Endodermal cell (in vitro differentiated cells): ENCODE data around the gene COX7A2L. TPM values are rescaled to one million over a fixed set of nuclear protein-coding genes. Genes with fewer than 3 reads are reported as not detected.
A peak's percentile ranks its signal among the peaks of the same experiment; 100 is the strongest.

Experiments
- DNase-seq: peaks from one replicate; pipeline ENCODE4 v3.0.0-alpha.2; 2017
- H3K27ac ChIP-seq: 2 replicates; pipeline ENCODE4 v1.5.1; 2013; ENCODE audit warnings: mild to moderate bottlenecking, low read depth, low read length, moderate library complexity
- H3K27me3 ChIP-seq: 2 replicates; pipeline ENCODE4 v1.6.1; 2013; ENCODE audit warnings: mild to moderate bottlenecking, low read length, moderate library complexity; ENCODE audit not compliant: insufficient read depth, control insufficient read depth, poor library complexity, severe bottlenecking
- H3K36me3 ChIP-seq: 2 replicates; pipeline ENCODE4 v1.7.0; 2013; ENCODE audit warnings: mild to moderate bottlenecking, low read length, moderate library complexity; ENCODE audit not compliant: control insufficient read depth, insufficient read depth
- H3K4me1 ChIP-seq: one replicate; pipeline ENCODE4 v1.7.0; 2013; ENCODE audit warnings: low read length; ENCODE audit not compliant: control insufficient read depth, insufficient read depth
- H3K4me3 ChIP-seq: 2 replicates; pipeline ENCODE4 v1.5.1; 2013; ENCODE audit warnings: mild to moderate bottlenecking, low read length, moderate library complexity
- H3K9ac ChIP-seq: 2 replicates; pipeline ENCODE4 v1.6.1; 2013; ENCODE audit warnings: mild to moderate bottlenecking, low read length, moderate library complexity; ENCODE audit not compliant: poor library complexity, severe bottlenecking; ENCODE audit errors: extremely low read depth
- H3K9me3 ChIP-seq: 2 replicates; pipeline ENCODE4 v1.6.1; 2013; ENCODE audit warnings: mild to moderate bottlenecking, low read length, moderate library complexity; ENCODE audit not compliant: control insufficient read depth
- H3K27ac Mint-ChIP-seq: 2 replicates; pipeline ENCODE4 v1.8.0; 2020; ENCODE audit warnings: mixed read lengths
- H3K27me3 Mint-ChIP-seq: 2 replicates; pipeline ENCODE4 v1.8.0; 2021; ENCODE audit warnings: mild to moderate bottlenecking, mixed read lengths; ENCODE audit not compliant: insufficient read depth
- H3K36me3 Mint-ChIP-seq: 2 replicates; pipeline ENCODE4 v1.8.0; 2020; ENCODE audit warnings: low read depth, mixed read lengths
- H3K4me1 Mint-ChIP-seq: 2 replicates; pipeline ENCODE4 v1.8.0; 2020; ENCODE audit warnings: mixed read lengths
- H3K4me3 Mint-ChIP-seq: 2 replicates; pipeline ENCODE4 v1.8.0; 2020; ENCODE audit warnings: mild to moderate bottlenecking, moderate library complexity, mixed read lengths
- H3K9me3 Mint-ChIP-seq: 2 replicates; pipeline ENCODE4 v1.8.0; 2020; ENCODE audit warnings: mild to moderate bottlenecking, mixed read lengths
- WGBS, 2 experiments: methylation state at CpG; one replicate each; pipeline versions ENCODE4 v1.1.5 to v1.1.7; 2013; ENCODE audit warnings: missing lambda C conversion rate in 2 of 2, mixed read lengths in 1 of 2; ENCODE audit not compliant: insufficient coverage in 1 of 2, insufficient read length in 1 of 2; 5-methylcytosine and 5-hydroxymethylcytosine counted together
- total RNA-seq, 2 donors: library from RNA; stranded (reverse); fragmentation: NEBNext Ultra II Directional in 1 of 2; extraction: Animal tissue kit (Norgen Biotek cat#: 25700) in 1 of 2; gene quantifications; 2 replicates in 1 of 2; 3 replicates in 1 of 2; pipeline ENCODE4 v1.2.1, GENCODE V29; 2021
- TF ChIP-seq, protein P1 (sequence below): fragments of 200-600 bp; sonication (generic); conservative IDR thresholded peaks from 2 replicates; pipeline ENCODE4 v1.5.0; 2021; ENCODE audit warnings: antibody characterized with exemption, mild to moderate bottlenecking

Gene COX7A2L
- total RNA-seq, 2 donors from 2014 or later, result 113 to 117 TPM

DNA sequence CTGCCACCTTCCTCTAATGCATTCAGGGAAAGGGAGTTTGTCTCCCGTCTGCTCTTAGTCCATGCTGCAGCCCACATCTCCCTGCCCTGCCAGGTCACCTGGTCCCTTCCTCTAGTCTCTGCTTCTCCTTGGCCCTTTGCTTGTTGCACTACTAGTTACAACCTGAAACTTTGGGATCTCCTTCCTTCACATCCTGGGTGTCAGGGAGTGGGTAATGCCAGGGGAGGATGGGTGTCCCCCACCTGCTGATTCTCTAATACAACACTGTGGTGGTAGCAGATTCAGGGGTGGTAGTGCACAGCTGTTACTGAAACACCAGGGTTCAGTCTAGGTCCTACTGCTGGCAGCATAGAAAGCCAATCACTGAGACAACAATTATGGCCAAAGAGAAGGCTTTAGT, 31.2 kb upstream of the COX7A2L start:
- 100% methylated on average over 1 of the region's 1 CpG for WGBS, 2 experiments
- H3K4me1 ChIP-seq, result no peaks in the 10 kb centered on the region
- H3K27ac Mint-ChIP-seq, result no peak overlapping the region

DNA sequence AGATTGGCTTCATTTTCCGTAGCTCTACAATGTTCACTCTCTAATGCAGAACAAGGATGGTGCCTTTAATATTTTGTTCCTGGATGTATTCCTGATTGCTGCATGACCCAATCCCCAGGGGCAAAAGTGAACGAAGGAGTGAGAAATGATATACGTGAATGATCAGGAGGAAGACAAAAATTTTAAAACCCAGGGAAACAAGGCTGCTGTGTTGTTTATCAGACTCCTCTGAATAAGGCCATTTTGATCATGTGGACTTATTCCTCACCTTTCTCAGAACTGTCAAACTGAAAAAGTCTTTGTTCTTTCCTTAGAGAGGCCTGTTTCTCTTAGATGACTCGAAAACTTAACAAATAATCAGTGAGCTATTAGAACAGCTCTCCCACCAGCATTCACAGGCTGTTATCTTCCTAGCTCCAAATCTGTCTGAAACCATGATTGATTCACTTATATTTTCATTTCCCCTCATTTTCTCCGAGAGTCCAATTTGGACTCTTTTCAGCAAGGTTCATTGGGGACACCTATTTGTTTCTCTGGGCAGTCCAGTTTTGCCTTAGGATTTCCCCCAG, 29.5 kb upstream of the COX7A2L start:
- Mint-ChIP-seq H3K9me3 (peaks cover 8% of the 10 kb centered on the region), H3K36me3 (no peaks in the 10 kb centered on the region), H3K4me3 (no peak overlapping the region), H3K27ac (no peak overlapping the region), H3K4me1 (peaks cover 10% of the 10 kb centered on the region), H3K27me3 (no peaks in the 10 kb centered on the region)
- Histone ChIP-seq H3K4me1 (no peaks in the 10 kb centered on the region), H3K27me3 (no peaks in the 10 kb centered on the region), H3K9ac (no peak overlapping the region), H3K4me3 (no peak overlapping the region), H3K9me3 (no peaks in the 10 kb centered on the region), H3K36me3 (no peaks in the 10 kb centered on the region), H3K27ac (no peak overlapping the region)
- TF ChIP-seq, protein P1, sequence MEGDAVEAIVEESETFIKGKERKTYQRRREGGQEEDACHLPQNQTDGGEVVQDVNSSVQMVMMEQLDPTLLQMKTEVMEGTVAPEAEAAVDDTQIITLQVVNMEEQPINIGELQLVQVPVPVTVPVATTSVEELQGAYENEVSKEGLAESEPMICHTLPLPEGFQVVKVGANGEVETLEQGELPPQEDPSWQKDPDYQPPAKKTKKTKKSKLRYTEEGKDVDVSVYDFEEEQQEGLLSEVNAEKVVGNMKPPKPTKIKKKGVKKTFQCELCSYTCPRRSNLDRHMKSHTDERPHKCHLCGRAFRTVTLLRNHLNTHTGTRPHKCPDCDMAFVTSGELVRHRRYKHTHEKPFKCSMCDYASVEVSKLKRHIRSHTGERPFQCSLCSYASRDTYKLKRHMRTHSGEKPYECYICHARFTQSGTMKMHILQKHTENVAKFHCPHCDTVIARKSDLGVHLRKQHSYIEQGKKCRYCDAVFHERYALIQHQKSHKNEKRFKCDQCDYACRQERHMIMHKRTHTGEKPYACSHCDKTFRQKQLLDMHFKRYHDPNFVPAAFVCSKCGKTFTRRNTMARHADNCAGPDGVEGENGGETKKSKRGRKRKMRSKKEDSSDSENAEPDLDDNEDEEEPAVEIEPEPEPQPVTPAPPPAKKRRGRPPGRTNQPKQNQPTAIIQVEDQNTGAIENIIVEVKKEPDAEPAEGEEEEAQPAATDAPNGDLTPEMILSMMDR, result no peak
- 85 to 94% methylated on average over 4 to 5 of the region's 5 CpGs for WGBS, 2 experiments
- no peak for DNase-seq

More for the DNA sequence above, 31.2 kb upstream of the COX7A2L start:
- Mint-ChIP-seq H3K4me3 (no peak overlapping the region), H3K4me1 (peaks cover 10% of the 10 kb centered on the region), H3K36me3 (no peaks in the 10 kb centered on the region), H3K27me3 (no peaks in the 10 kb centered on the region), H3K9me3 (peaks cover 8% of the 10 kb centered on the region)
- Histone ChIP-seq H3K4me3 (no peak overlapping the region), H3K9ac (no peak overlapping the region), H3K9me3 (no peaks in the 10 kb centered on the region), H3K27ac (no peak overlapping the region), H3K36me3 (no peaks in the 10 kb centered on the region), H3K27me3 (no peaks in the 10 kb centered on the region)
- DNase-seq, result peak; percentile 8
- TF ChIP-seq, protein P1, result no peak

GRCh38 chr2:42386682-42387081, 25.7 kb upstream of the COX7A2L start:
- no peaks in the 10 kb centered on the region for H3K9me3 Mint-ChIP-seq
- no peaks in the 10 kb centered on the region for H3K27me3 ChIP-seq
- H3K9me3 ChIP-seq, result no peaks in the 10 kb centered on the region
- no peaks in the 10 kb centered on the region for H3K27me3 Mint-ChIP-seq
- H3K36me3 ChIP-seq, result no peaks in the 10 kb centered on the region
- no peak overlapping the region for H3K9ac ChIP-seq
- H3K27ac Mint-ChIP-seq, result no peak overlapping the region
- H3K4me1 Mint-ChIP-seq, result peaks cover 12% of the 10 kb centered on the region
- no peak overlapping the region for H3K27ac ChIP-seq
- H3K4me3 ChIP-seq, result no peak overlapping the region
- DNase-seq, result no peak
- H3K4me1 ChIP-seq, result no peaks in the 10 kb centered on the region
- no peaks in the 10 kb centered on the region for H3K36me3 Mint-ChIP-seq
- WGBS, 2 experiments, result 96 to 100% methylated on average over 3 to 5 of the region's 5 CpGs
- TF ChIP-seq, protein P1, result peak; percentile 72
- H3K4me3 Mint-ChIP-seq, result no peak overlapping the region
